ENCODE results near the gene ELMO1. TPM values are rescaled to one million over a fixed set of nuclear protein-coding genes. Genes with fewer than 3 reads are reported as not detected.

Gene ELMO1
- total RNA-seq, 1 experiment from 2014 or later: not detected

- H3K79me2 ChIP-seq (ENCODE audit: low read length): no peaks in the 10 kb centered on the region
- intact Hi-C loops (cut with micrococcal nuclease): no loop called here
- no peaks in the 10 kb centered on the region for H3F3A ChIP-seq (ENCODE audit: low read length, unreplicated experiment)
- H3K27ac ChIP-seq (ENCODE audit: low read length): no peak overlapping the region
- TF ChIP-seq EZH2 (IDR thresholded peaks at IDR 0.05; ENCODE audit: low read length, unreplicated experiment) (no peak), EZH2phosphoT487 (IDR thresholded peaks at IDR 0.05; ENCODE audit: borderline replicate concordance, low read length) (no peak), CTCF (conservative IDR thresholded peaks at IDR 0.05; ENCODE audit: low read depth, low read length) (no peak)
- no peak overlapping the region for H3K9ac ChIP-seq (ENCODE audit: low read length)
- H3K27me3 ChIP-seq (ENCODE audit: low read length): no peaks in the 10 kb centered on the region
- DNase-seq: no peak
- no peaks in the 10 kb centered on the region for H3K9me2 ChIP-seq (replicated peaks; ENCODE audit: low read length)
- no peak overlapping the region for H2AFZ ChIP-seq (ENCODE audit: low read length)
- H3K36me3 ChIP-seq (ENCODE audit: low read depth, low read length): no peaks in the 10 kb centered on the region
- no peak for ATAC-seq
- H3K4me1 ChIP-seq (ENCODE audit: insufficient read depth, low read length): no peaks in the 10 kb centered on the region
- ChIA-PET CTCF (no interaction called here), POLR2A (ENCODE audit: unreplicated experiment) (no interaction called here)
- BruUV-seq (replicated peaks): no TSS peak
- H3K4me3 ChIP-seq (ENCODE audit: low read length): no peak overlapping the region
- H3K4me2 ChIP-seq (ENCODE audit: low read length): no peak overlapping the region
- no peaks in the 10 kb centered on the region for H3K9me3 ChIP-seq (ENCODE audit: low read length)
- H4K20me1 ChIP-seq (ENCODE audit: low read length): no peaks in the 10 kb centered on the region
These were observed 89.5 kb downstream of the ELMO1 start for GRCh38 chr7:37359180-37359579.

- ATAC-seq (no peak), DNase-seq (no peak)
- no peaks in the 10 kb centered on the region for H4K20me1 ChIP-seq (ENCODE audit: low read length)
- H3K4me1 ChIP-seq (ENCODE audit: insufficient read depth, low read length): no peaks in the 10 kb centered on the region
- no peak overlapping the region for H3K4me3 ChIP-seq (ENCODE audit: low read length)
- no peak overlapping the region for H2AFZ ChIP-seq (ENCODE audit: low read length)
- no peaks in the 10 kb centered on the region for H3K27me3 ChIP-seq (ENCODE audit: low read length)
- H3K79me2 ChIP-seq (ENCODE audit: low read length): no peaks in the 10 kb centered on the region
- H3K9me2 ChIP-seq (replicated peaks; ENCODE audit: low read length): no peaks in the 10 kb centered on the region
- intact Hi-C loops (cut with micrococcal nuclease): no loop called here
- ChIA-PET CTCF (no interaction called here), POLR2A (ENCODE audit: unreplicated experiment) (no interaction called here)
- no peaks in the 10 kb centered on the region for H3F3A ChIP-seq (ENCODE audit: low read length, unreplicated experiment)
- BruUV-seq (replicated peaks): no TSS peak
- TF ChIP-seq EZH2phosphoT487 (IDR thresholded peaks at IDR 0.05; ENCODE audit: borderline replicate concordance, low read length) (no peak), EZH2 (IDR thresholded peaks at IDR 0.05; ENCODE audit: low read length, unreplicated experiment) (no peak), CTCF (conservative IDR thresholded peaks at IDR 0.05; ENCODE audit: low read depth, low read length) (no peak)
- H3K9ac ChIP-seq (ENCODE audit: low read length): no peak overlapping the region
- H3K27ac ChIP-seq (ENCODE audit: low read length): no peak overlapping the region
- H3K4me2 ChIP-seq (ENCODE audit: low read length): no peak overlapping the region
- no peaks in the 10 kb centered on the region for H3K9me3 ChIP-seq (ENCODE audit: low read length)
- H3K36me3 ChIP-seq (ENCODE audit: low read depth, low read length): no peaks in the 10 kb centered on the region; the same call in 1 of the 2 replicates
These were observed 91.0 kb downstream of the ELMO1 start for GRCh38 chr7:37357637-37357996.

- Histone ChIP-seq H2AFZ (ENCODE audit: low read length) (no peak overlapping the region), H3K9me3 (ENCODE audit: low read length) (no peaks in the 10 kb centered on the region), H3K79me2 (ENCODE audit: low read length) (no peaks in the 10 kb centered on the region), H4K20me1 (ENCODE audit: low read length) (no peaks in the 10 kb centered on the region), H3K27ac (ENCODE audit: low read length) (no peak overlapping the region), H3F3A (ENCODE audit: low read length, unreplicated experiment) (no peaks in the 10 kb centered on the region), H3K4me1 (ENCODE audit: insufficient read depth, low read length) (no peaks in the 10 kb centered on the region), H3K4me2 (ENCODE audit: low read length) (no peak overlapping the region), H3K4me3 (ENCODE audit: low read length) (no peak overlapping the region), H3K27me3 (ENCODE audit: low read length) (no peaks in the 10 kb centered on the region), H3K9me2 (replicated peaks; ENCODE audit: low read length) (no peaks in the 10 kb centered on the region), H3K9ac (ENCODE audit: low read length) (no peak overlapping the region), H3K36me3 (ENCODE audit: low read depth, low read length) (no peaks in the 10 kb centered on the region; the same call in 1 of the 2 replicates)
- ATAC-seq (no peak), DNase-seq (no peak)
- TF ChIP-seq EZH2phosphoT487 (IDR thresholded peaks at IDR 0.05; ENCODE audit: borderline replicate concordance, low read length) (no peak), CTCF (conservative IDR thresholded peaks at IDR 0.05; ENCODE audit: low read depth, low read length) (no peak), EZH2 (IDR thresholded peaks at IDR 0.05; ENCODE audit: low read length, unreplicated experiment) (no peak)
- BruUV-seq (replicated peaks): no TSS peak
- POLR2A ChIA-PET (ENCODE audit: unreplicated experiment): no interaction called here
- CTCF ChIA-PET: no interaction called here
- intact Hi-C loops (cut with micrococcal nuclease): no loop called here
These were observed 91.6 kb downstream of the ELMO1 start for GRCh38 chr7:37356911-37357636.
